ENCODE measurements around the gene JPH2. TPM values are rescaled to one million over a fixed set of nuclear protein-coding genes. Genes with fewer than 3 reads are reported as not detected.

JPH2 gene
- total RNA-seq, 1 donor from 2014 or later: 181 TPM

DNA sequence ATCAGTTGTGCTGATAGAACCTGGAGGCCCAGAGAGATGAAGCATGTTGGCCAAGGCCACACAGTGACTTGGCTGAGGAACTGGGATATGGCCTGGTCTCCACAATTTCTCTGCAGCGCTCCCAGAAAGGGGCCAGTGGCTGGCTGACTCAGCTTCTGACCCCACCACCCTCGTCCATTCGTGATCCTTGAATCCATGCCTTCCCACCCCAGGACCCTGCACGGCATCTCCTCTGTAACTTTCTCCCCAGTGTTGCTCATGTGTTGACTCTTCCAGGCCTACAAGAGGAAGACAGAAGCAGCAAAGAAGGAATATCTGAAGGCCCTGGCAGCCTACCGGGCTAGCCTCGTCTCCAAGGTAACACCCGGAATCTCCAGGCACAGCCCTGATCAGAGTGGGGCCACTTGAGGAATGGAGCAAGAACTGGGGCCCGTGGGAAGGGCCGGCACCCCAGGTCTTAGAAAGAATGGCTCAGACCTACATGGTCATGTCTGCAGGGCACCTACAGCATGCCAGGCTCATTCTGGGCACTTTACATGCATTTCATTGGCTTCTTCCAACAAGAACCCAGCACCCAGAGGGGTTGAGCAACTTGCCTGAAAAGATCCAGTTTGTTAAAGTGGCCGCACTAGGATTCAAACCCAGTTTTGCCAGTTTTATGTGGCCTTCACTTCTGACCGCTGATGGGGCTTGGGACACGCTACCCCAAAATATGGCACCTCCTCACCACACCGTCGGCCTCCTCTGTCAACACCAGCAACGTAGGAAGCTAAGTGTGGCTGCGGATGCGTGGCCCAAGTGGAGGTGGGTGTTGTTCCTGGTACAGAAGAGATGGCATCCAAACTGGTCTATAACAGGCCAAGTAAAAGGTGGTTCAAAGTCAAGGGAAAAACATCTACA, 122.2 kb downstream of the JPH2 start:
- DNase-seq (no peak), ATAC-seq (ENCODE audit: poor library complexity) (no peak)
- intact Hi-C loops (cut with DNase I): no loop called here

Other genes with a start within 250 kb of the JPH2 start
- gene OSER1, start 23.6 kb upstream of the JPH2 start, total RNA-seq: 32.8 TPM
- gene GDAP1L1, start 60.1 kb upstream of the JPH2 start, total RNA-seq: not detected
- 150 TPM for gene FITM2, start 124.0 kb upstream of the JPH2 start, total RNA-seq
- gene R3HDML, start 149.9 kb upstream of the JPH2 start, total RNA-seq: not detected
- gene HNF4A, start 168.5 kb upstream of the JPH2 start, total RNA-seq: not detected